ENCODE results near the gene SYNE1.

Gene SYNE1

GRCh38 chr6:152474354-152474753 is 162.8 kb downstream of the SYNE1 start:
- no peak for TF ChIP-seq CTCF (IDR thresholded peaks at IDR 0.05; ENCODE audit: control insufficient read depth, extremely low read depth, insufficient read depth)
- no peak overlapping the region for H3K4me3 ChIP-seq (ENCODE audit: low read depth, low read length)
- DNase-seq (ENCODE audit: low read depth): no peak

DNA sequence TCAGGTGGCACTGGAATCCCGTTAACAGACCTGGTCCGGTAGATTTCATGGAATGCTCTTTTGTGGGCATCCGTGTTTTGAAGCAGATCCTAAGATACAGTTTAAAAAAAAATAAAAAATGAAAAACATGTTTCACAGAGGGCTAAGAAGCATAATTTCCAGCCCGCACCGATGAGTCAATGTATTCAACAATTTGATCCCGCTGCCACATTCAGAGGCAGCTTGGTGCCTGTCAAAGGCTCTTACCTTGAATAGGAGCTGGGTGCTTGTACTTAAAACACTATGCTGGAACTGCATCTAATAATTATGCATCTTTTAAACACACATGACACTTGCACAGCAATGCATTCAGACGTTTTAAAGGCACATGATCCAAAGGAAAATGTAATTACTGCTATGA is 164.8 kb downstream of the SYNE1 start:
- TF ChIP-seq CTCF (IDR thresholded peaks at IDR 0.05; ENCODE audit: control insufficient read depth, extremely low read depth, insufficient read depth): no peak
- DNase-seq (ENCODE audit: low read depth): no peak
- no peak overlapping the region for H3K4me3 ChIP-seq (ENCODE audit: low read depth, low read length)

GRCh38 chr6:152471456-152472265 is 165.5 kb downstream of the SYNE1 start:
- DNase-seq (ENCODE audit: low read depth): no peak
- no peak for TF ChIP-seq CTCF (IDR thresholded peaks at IDR 0.05; ENCODE audit: control insufficient read depth, extremely low read depth, insufficient read depth)
- no peak overlapping the region for H3K4me3 ChIP-seq (ENCODE audit: low read depth, low read length)

DNA sequence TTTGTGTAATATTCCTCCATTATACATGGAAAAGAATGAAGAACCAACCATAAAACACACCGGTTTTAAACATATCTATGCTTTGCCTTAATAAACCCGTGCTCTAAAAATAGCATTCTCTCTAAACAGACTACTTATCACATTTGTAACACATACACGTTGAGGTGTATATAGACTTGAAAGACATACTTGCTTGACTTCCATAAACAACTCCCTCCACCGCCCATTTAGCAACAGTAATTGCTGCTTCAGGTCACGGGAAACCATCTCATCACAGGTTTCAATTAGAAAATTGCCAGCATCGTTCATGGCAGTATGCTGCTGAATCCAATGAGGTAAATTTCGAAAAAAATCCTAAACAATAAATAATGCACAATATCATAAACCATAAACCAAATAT is 174.0 kb downstream of the SYNE1 start:
- no peak overlapping the region for H3K4me3 ChIP-seq (ENCODE audit: low read depth, low read length)
- no peak for DNase-seq (ENCODE audit: low read depth)

DNA sequence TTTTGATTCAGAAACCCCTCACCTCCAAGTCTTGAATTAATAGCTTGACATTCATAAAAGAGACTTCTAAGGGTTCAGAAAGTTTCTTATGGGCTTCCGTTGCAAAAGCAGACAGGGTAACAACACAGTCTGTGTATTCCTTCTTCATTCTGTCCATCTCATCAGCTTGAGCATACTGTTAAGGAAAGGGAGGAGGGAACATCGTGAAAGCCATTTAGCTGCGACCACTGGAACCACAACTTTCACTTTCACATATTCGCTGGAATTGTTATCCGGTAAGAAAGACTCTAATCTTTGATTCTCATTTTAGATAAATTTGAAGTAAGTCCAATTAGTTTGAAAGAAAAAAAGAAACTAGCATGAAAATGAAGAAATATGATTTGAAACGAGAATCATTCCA is 174.4 kb downstream of the SYNE1 start:
- TF ChIP-seq CTCF (IDR thresholded peaks at IDR 0.05; ENCODE audit: control insufficient read depth, extremely low read depth, insufficient read depth): no peak
- no peak for DNase-seq (ENCODE audit: low read depth)
- no peak overlapping the region for H3K4me3 ChIP-seq (ENCODE audit: low read depth, low read length)

More for the DNA sequence above, 174.0 kb downstream of the SYNE1 start:
- no peak for TF ChIP-seq CTCF (IDR thresholded peaks at IDR 0.05; ENCODE audit: control insufficient read depth, extremely low read depth, insufficient read depth)

GRCh38 chr6:152461556-152461955 is 175.6 kb downstream of the SYNE1 start:
- no peak for TF ChIP-seq CTCF (IDR thresholded peaks at IDR 0.05; ENCODE audit: control insufficient read depth, extremely low read depth, insufficient read depth)
- H3K4me3 ChIP-seq (ENCODE audit: low read depth, low read length): no peak overlapping the region
- DNase-seq (ENCODE audit: low read depth): no peak
